Measurements from ENCODE around the gene DLG1. TPM values are rescaled to one million over a fixed set of nuclear protein-coding genes. Genes with fewer than 3 reads are reported as not detected.

Gene DLG1
- total and polyA plus RNA-seq, 4 donors: 12.7 to 51.2 (median 22.3) TPM

DNA sequence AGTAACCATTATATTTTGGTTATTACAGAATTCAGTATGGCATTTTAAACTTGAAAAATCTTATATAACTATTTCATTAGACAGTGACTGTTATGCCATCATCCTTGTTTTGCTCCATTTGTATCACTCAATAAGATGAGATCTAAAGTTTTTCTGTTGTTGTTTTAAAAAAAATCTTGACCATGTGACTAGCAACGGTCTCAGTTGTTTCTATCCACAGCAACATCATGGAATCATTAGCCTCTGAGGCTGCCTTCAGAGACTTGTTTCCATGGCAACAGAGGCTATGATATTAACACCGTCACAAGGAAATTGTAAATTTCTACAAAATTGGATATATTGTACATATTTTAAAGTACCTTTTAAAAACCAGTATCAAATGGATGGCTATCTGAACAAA lies 129.8 kb downstream of the DLG1 start:
- no peak overlapping the region for H3K4me3 ChIP-seq (ENCODE audit: low read depth in 1 of 3, low read length in 3 of 3)
- WGBS: 87% methylated on average over 2 of the region's 2 CpGs
- H3K27ac ChIP-seq (ENCODE audit: low read depth in 1 of 2, low read length in 2 of 2): no peak overlapping the region
- H3K9me3 ChIP-seq (ENCODE audit: control insufficient read depth in 4 of 4, low read length in 3 of 4): no peaks in the 10 kb centered on the region
- no peaks in the 10 kb centered on the region for H3K4me1 ChIP-seq (ENCODE audit: control insufficient read depth in 4 of 4, insufficient read depth in 4 of 4, low read length in 3 of 4)
- DNase-seq (ENCODE audit: low spot score): no peak
- H3K27me3 ChIP-seq (ENCODE audit: control insufficient read depth in 4 of 4, insufficient read depth in 4 of 4, low read length in 3 of 4): no peaks in the 10 kb centered on the region
- TF ChIP-seq, protein P1, sequence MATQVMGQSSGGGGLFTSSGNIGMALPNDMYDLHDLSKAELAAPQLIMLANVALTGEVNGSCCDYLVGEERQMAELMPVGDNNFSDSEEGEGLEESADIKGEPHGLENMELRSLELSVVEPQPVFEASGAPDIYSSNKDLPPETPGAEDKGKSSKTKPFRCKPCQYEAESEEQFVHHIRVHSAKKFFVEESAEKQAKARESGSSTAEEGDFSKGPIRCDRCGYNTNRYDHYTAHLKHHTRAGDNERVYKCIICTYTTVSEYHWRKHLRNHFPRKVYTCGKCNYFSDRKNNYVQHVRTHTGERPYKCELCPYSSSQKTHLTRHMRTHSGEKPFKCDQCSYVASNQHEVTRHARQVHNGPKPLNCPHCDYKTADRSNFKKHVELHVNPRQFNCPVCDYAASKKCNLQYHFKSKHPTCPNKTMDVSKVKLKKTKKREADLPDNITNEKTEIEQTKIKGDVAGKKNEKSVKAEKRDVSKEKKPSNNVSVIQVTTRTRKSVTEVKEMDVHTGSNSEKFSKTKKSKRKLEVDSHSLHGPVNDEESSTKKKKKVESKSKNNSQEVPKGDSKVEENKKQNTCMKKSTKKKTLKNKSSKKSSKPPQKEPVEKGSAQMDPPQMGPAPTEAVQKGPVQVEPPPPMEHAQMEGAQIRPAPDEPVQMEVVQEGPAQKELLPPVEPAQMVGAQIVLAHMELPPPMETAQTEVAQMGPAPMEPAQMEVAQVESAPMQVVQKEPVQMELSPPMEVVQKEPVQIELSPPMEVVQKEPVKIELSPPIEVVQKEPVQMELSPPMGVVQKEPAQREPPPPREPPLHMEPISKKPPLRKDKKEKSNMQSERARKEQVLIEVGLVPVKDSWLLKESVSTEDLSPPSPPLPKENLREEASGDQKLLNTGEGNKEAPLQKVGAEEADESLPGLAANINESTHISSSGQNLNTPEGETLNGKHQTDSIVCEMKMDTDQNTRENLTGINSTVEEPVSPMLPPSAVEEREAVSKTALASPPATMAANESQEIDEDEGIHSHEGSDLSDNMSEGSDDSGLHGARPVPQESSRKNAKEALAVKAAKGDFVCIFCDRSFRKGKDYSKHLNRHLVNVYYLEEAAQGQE (IDR thresholded peaks at IDR 0.05): no peak
- TF ChIP-seq RAD21 (IDR thresholded peaks at IDR 0.05): no peak
- no peak overlapping the region for H3K9ac ChIP-seq (ENCODE audit: low read depth in 1 of 2, low read length in 2 of 2)
- H3K36me3 ChIP-seq (ENCODE audit: control insufficient read depth in 4 of 4, insufficient read depth in 3 of 4, low read depth in 1 of 4, low read length in 3 of 4): no peaks in the 10 kb centered on the region

DNA sequence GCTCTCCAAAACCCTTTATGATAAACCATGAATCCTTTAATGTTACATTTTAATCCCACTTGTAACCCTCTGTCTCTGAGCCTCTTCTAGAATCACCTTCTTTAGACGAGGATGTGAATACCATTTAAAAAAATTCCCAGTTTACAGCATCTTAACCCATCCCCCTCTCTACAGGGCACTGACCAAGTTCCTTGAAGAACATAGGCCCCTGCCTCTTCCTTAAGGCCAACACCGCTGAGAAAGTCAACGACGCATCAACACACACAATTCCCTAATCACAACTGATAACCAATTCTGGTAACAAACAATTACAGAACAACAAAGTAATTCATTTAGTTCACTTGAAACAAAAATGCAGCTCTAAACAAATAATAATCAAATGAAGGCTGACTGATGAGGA lies 130.3 kb downstream of the DLG1 start:
- no peak for TF ChIP-seq GABPA (IDR thresholded peaks at IDR 0.05 in 1 of 2, conservative IDR thresholded peaks at IDR 0.05 in 1 of 2)
- no peak for TF ChIP-seq SP1 (IDR thresholded peaks at IDR 0.05)
- no peak for TF ChIP-seq NR2F2 (IDR thresholded peaks at IDR 0.05)
- DNase-seq (ENCODE audit: low spot score): no peak
- H3K9ac ChIP-seq (ENCODE audit: low read depth in 1 of 2, low read length in 2 of 2): no peak overlapping the region
- WGBS: 84% methylated on average over 4 of the region's 4 CpGs
- H3K4me3 ChIP-seq (ENCODE audit: low read depth in 1 of 3, low read length in 3 of 3): no peak overlapping the region
- H3K36me3 ChIP-seq (ENCODE audit: control insufficient read depth in 4 of 4, insufficient read depth in 3 of 4, low read depth in 1 of 4, low read length in 3 of 4): no peaks in the 10 kb centered on the region
- H3K27me3 ChIP-seq (ENCODE audit: control insufficient read depth in 4 of 4, insufficient read depth in 4 of 4, low read length in 3 of 4): no peaks in the 10 kb centered on the region
- H3K4me1 ChIP-seq (ENCODE audit: control insufficient read depth in 4 of 4, insufficient read depth in 4 of 4, low read length in 3 of 4): peaks cover 0 to 2% (median 0%) of the 10 kb centered on the region in 4 donors
- H3K9me3 ChIP-seq (ENCODE audit: control insufficient read depth in 4 of 4, low read length in 3 of 4): no peaks in the 10 kb centered on the region
- no peak overlapping the region for H3K27ac ChIP-seq (ENCODE audit: low read depth in 1 of 2, low read length in 2 of 2)

DNA sequence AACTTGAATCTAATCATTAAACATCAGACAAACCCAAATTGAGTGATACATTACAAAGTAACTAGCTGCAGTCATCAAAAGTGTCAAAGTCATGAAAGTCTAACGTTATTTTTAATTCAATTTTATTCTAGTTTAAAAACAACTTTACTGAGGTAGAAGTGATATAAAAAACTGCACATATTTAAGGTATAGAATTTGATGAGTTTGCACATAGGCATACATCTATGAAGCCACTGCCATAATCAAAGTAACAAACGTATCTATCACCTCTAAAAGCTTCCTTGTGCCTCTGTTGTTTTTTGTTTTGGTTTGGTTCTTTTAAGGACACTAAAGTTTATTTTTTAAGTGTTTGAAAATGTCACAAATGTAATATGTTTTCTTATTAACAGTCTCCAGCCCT lies 130.9 kb downstream of the DLG1 start:
- no peak overlapping the region for H3K4me3 ChIP-seq (ENCODE audit: low read depth in 1 of 3, low read length in 3 of 3)
- no peak for DNase-seq (ENCODE audit: low spot score)
- H3K9ac ChIP-seq (ENCODE audit: low read depth in 1 of 2, low read length in 2 of 2): no peak overlapping the region
- no peaks in the 10 kb centered on the region for H3K9me3 ChIP-seq (ENCODE audit: control insufficient read depth in 4 of 4, low read length in 3 of 4)
- H3K4me1 ChIP-seq (ENCODE audit: control insufficient read depth in 4 of 4, insufficient read depth in 4 of 4, low read length in 3 of 4): peaks cover 0 to 4% (median 0%) of the 10 kb centered on the region in 4 donors
- TF ChIP-seq NR2F2 (IDR thresholded peaks at IDR 0.05) (no peak), FOXA2 (IDR thresholded peaks at IDR 0.05) (no peak), EGR1 (IDR thresholded peaks at IDR 0.05; ENCODE audit: low read depth in 2 of 2) (no peak), TAF1 (conservative IDR thresholded peaks at IDR 0.05) (no peak), HNF4A (conservative IDR thresholded peaks at IDR 0.05) (no peak), FOXA1 (IDR thresholded peaks at IDR 0.05) (no peak), HNF4G (IDR thresholded peaks at IDR 0.05) (no peak), SP1 (IDR thresholded peaks at IDR 0.05) (no peak), YY1 (IDR thresholded peaks at IDR 0.05) (no peak), JUND (IDR thresholded peaks at IDR 0.05) (no peak), GABPA (IDR thresholded peaks at IDR 0.05 in 1 of 2, conservative IDR thresholded peaks at IDR 0.05 in 1 of 2) (no peak)
- TF ChIP-seq, protein P2, sequence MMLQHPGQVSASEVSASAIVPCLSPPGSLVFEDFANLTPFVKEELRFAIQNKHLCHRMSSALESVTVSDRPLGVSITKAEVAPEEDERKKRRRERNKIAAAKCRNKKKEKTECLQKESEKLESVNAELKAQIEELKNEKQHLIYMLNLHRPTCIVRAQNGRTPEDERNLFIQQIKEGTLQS (IDR thresholded peaks at IDR 0.05): no peak
- TF ChIP-seq, protein P1 (IDR thresholded peaks at IDR 0.05): no peak
- TF ChIP-seq, protein P3, sequence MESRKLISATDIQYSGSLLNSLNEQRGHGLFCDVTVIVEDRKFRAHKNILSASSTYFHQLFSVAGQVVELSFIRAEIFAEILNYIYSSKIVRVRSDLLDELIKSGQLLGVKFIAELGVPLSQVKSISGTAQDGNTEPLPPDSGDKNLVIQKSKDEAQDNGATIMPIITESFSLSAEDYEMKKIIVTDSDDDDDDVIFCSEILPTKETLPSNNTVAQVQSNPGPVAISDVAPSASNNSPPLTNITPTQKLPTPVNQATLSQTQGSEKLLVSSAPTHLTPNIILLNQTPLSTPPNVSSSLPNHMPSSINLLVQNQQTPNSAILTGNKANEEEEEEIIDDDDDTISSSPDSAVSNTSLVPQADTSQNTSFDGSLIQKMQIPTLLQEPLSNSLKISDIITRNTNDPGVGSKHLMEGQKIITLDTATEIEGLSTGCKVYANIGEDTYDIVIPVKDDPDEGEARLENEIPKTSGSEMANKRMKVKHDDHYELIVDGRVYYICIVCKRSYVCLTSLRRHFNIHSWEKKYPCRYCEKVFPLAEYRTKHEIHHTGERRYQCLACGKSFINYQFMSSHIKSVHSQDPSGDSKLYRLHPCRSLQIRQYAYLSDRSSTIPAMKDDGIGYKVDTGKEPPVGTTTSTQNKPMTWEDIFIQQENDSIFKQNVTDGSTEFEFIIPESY (IDR thresholded peaks at IDR 0.05): no peak
- TF ChIP-seq, protein P4, sequence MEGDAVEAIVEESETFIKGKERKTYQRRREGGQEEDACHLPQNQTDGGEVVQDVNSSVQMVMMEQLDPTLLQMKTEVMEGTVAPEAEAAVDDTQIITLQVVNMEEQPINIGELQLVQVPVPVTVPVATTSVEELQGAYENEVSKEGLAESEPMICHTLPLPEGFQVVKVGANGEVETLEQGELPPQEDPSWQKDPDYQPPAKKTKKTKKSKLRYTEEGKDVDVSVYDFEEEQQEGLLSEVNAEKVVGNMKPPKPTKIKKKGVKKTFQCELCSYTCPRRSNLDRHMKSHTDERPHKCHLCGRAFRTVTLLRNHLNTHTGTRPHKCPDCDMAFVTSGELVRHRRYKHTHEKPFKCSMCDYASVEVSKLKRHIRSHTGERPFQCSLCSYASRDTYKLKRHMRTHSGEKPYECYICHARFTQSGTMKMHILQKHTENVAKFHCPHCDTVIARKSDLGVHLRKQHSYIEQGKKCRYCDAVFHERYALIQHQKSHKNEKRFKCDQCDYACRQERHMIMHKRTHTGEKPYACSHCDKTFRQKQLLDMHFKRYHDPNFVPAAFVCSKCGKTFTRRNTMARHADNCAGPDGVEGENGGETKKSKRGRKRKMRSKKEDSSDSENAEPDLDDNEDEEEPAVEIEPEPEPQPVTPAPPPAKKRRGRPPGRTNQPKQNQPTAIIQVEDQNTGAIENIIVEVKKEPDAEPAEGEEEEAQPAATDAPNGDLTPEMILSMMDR (IDR thresholded peaks at IDR 0.05; ENCODE audit: low read depth, low read length, missing input control): no peak
- H3K27ac ChIP-seq (ENCODE audit: low read depth in 1 of 2, low read length in 2 of 2): no peak overlapping the region
- H3K36me3 ChIP-seq (ENCODE audit: control insufficient read depth in 4 of 4, insufficient read depth in 3 of 4, low read depth in 1 of 4, low read length in 3 of 4): no peaks in the 10 kb centered on the region
- no peaks in the 10 kb centered on the region for H3K27me3 ChIP-seq (ENCODE audit: control insufficient read depth in 4 of 4, insufficient read depth in 4 of 4, low read length in 3 of 4)
- 91% methylated on average over 2 of the region's 2 CpGs for WGBS

All from liver (tissue), 9 donors.